ENCODE results near the gene NOL3. TPM values are rescaled to one million over a fixed set of nuclear protein-coding genes. Genes with fewer than 3 reads are reported as not detected.

The NOL3 gene
- polyA plus RNA-seq, 3 donors: 31.0 to 62.3 (median 34.3) TPM

GRCh38 chr16:67213197-67214019 lies 43.1 kb downstream of the NOL3 start:
- H3K27ac ChIP-seq (ENCODE audit: low read depth, low read length): no peak overlapping the region
- 42 to 76% (median 74%) methylated on average over 8 of the region's 8 CpGs for WGBS, 3 donors

GRCh38 chr16:67215706-67216105 lies 45.4 kb downstream of the NOL3 start:
- WGBS, 3 donors: 63 to 73% (median 71%) methylated on average over 5 of the region's 5 CpGs
- no peak overlapping the region for H3K27ac ChIP-seq (ENCODE audit: low read depth, low read length)

DNA sequence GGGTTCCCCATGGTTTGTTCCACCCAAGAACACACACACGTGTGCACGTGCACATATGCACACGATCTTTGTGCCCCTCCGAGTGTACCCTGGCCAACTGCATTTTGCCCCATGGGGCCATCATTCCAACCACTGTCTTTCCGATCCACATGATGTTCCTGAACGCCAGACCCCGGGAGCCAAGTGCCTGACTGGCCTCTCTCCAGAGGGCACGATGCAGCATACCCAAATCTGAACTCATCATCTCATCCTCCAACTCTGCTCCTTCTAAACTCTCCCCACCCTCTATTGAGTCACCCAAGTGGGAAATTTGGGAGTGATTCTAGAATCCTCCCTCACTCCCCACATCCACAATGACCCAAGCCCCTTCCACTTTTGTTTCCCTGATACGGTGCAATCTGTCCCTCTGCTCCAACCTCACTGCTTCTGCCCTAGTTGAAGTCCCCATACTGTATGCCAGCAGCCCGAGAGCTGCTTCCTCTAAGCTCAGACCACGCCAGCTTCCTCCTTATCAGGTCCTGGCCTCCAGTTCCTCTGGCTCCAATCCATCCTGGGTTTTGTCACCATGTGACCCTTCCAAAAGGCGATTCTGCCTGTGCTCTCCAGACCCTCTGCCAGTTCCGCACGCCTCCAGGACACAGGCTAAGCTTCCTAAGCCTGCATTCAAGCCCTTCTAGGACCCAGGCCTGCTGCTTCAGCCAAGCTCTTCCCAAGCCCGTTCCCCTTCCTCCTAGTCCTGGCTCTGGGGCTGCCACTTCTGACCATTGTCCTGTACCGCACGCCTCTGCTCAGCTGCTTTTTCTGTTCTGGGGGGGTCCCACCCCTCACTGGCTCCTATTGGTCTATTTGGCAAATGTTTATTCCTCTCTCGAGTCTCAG lies 46.5 kb downstream of the NOL3 start:
- 42 to 76% (median 44%) methylated on average over 18 of the region's 18 CpGs for WGBS, 3 donors
- no peak overlapping the region for H3K27ac ChIP-seq (ENCODE audit: low read depth, low read length)

DNA sequence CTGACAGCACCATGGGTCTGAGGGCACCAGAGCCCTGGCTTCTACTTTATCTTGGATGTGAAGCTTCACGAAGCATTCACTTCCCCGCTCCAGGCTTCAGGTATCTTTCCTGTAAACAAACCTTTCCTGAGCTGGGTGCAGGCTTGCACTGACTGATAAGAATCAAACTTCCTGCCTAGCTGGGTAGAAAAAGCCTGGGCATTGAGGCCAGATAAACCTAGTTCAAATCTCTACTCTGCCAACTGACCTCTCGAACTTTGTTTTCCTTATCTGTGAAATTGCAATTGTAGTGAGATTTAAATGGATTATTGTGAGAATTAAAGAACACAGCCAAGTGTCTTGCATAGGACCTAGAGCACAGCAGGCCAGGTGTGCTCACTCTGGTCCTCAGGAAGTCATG lies 53.7 kb downstream of the NOL3 start:
- WGBS, 3 donors: 17 to 30% (median 30%) methylated on average over 3 of the region's 3 CpGs
- no peak overlapping the region for H3K27ac ChIP-seq (ENCODE audit: low read depth, low read length)

Other genes starting within 250 kb of the NOL3 start
- 10 to 100 TPM in 1 of 3 donors, 1 to 10 TPM in 2; 2.4 to 10.6 (median 7.8) TPM for gene RRAD, start 245.0 kb upstream of the NOL3 start, polyA plus RNA-seq
- gene CIAO2B, start 236.1 kb upstream of the NOL3 start, polyA plus RNA-seq: 100 to 1,000 TPM in 2 of 3 donors, 10 to 100 TPM in 1; 82.5 to 160 (median 157) TPM
- 10 to 100 TPM; 14.5 to 28.8 (median 26.5) TPM for gene CES2, start 235.0 kb upstream of the NOL3 start, polyA plus RNA-seq
- 1 to 10 TPM in 2 of 3 donors, under 1 TPM in 1; 0.22 to 2.2 (median 1.1) TPM for gene CES3, start 209.3 kb upstream of the NOL3 start, polyA plus RNA-seq
- gene CES4A, start 181.9 kb upstream of the NOL3 start, polyA plus RNA-seq: 10 to 100 TPM in 2 of 3 donors, 1 to 10 TPM in 1; 9.8 to 14.5 (median 11.2) TPM
- 10 to 100 TPM in 2 of 3 donors, 1 to 10 TPM in 1; 9.1 to 33.0 (median 17.5) TPM for gene CBFB, start 141.4 kb upstream of the NOL3 start, polyA plus RNA-seq
- 1 to 10 TPM; 4.6 to 6.8 (median 6.6) TPM for gene PHAF1, start 60.6 kb upstream of the NOL3 start, polyA plus RNA-seq
- 1 to 10 TPM; 2.5 to 6.7 (median 5.0) TPM for gene B3GNT9, start 19.5 kb upstream of the NOL3 start, polyA plus RNA-seq
- 10 to 100 TPM; 18.0 to 30.0 (median 20.6) TPM for gene TRADD, start 10.6 kb upstream of the NOL3 start, polyA plus RNA-seq
- 10 to 100 TPM; 10.3 to 36.7 (median 15.3) TPM for gene FBXL8, start 10.6 kb upstream of the NOL3 start, polyA plus RNA-seq
- gene HSF4, start 5.8 kb upstream of the NOL3 start, polyA plus RNA-seq: 10 to 100 TPM; 30.3 to 62.2 (median 42.1) TPM
- gene MATCAP1, start 13.4 kb downstream of the NOL3 start, polyA plus RNA-seq: 10 to 100 TPM; 13.0 to 32.0 (median 28.2) TPM
- 10 to 100 TPM in 1 of 3 donors, 1 to 10 TPM in 2; 3.1 to 14.4 (median 9.4) TPM for gene EXOC3L1, start 19.6 kb downstream of the NOL3 start, polyA plus RNA-seq
- 10 to 100 TPM; 25.5 to 72.6 (median 52.0) TPM for gene E2F4, start 21.6 kb downstream of the NOL3 start, polyA plus RNA-seq
- gene ELMO3, start 28.6 kb downstream of the NOL3 start, polyA plus RNA-seq: 10 to 100 TPM in 1 of 3 donors, 1 to 10 TPM in 2; 1.8 to 35.7 (median 4.5) TPM
- 10 to 100 TPM; 65.4 to 77.4 (median 75.5) TPM for gene TMEM208, start 56.6 kb downstream of the NOL3 start, polyA plus RNA-seq
- gene FHOD1, start 76.9 kb downstream of the NOL3 start, polyA plus RNA-seq: 10 to 100 TPM; 11.3 to 41.7 (median 33.4) TPM
- 1 to 10 TPM in 1 of 3 donors, under 1 TPM in 2; 0.26 to 1.6 (median 0.82) TPM for gene SLC9A5, start 78.4 kb downstream of the NOL3 start, polyA plus RNA-seq
- 10 to 100 TPM in 2 of 3 donors, 1 to 10 TPM in 1; 5.6 to 12.6 (median 11.6) TPM for gene PLEKHG4, start 109.0 kb downstream of the NOL3 start, polyA plus RNA-seq
- gene KCTD19, start 156.2 kb downstream of the NOL3 start, polyA plus RNA-seq: under 1 TPM in 2 of 3 donors, not detected in 1; 0.05 to 0.56 TPM
- 1 to 10 TPM in 1 of 3 donors, under 1 TPM in 2; 0.15 to 1.1 (median 0.82) TPM for gene LRRC36, start 156.3 kb downstream of the NOL3 start, polyA plus RNA-seq
- gene TPPP3, start 223.0 kb downstream of the NOL3 start, polyA plus RNA-seq: 10 to 100 TPM; 11.1 to 33.7 (median 16.8) TPM
- 1 to 10 TPM; 6.8 to 8.9 (median 7.8) TPM for gene ZDHHC1, start 245.9 kb downstream of the NOL3 start, polyA plus RNA-seq

Data from adipose tissue (tissue), 3 donors.